ENCODE results near the gene CGNL1. TPM values are rescaled to one million over a fixed set of nuclear protein-coding genes. Genes with fewer than 3 reads are reported as not detected.

The CGNL1 gene
- total RNA-seq, 2 donors from 2014 or later, result 82.6 to 98.0 TPM

DNA sequence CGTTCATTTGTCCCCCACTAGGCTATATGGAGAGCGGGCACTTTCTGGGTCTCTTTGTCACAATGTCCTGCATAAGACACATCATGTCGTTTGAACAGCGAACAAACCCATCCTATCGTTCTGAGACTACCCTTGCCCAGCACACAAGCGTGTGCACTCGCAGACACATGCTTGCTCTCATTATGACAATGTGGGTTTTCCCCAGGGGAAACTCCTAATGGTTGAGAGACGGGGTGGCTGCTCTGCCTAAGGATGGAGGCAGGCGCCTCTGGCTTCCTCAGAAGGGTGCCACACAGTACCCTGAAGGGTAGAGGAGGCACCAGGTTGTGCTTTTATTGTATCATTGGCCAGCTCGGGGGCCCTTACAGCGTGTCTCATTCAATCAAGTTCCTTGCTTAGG lies 164.4 kb downstream of the CGNL1 start:
- Mint-ChIP-seq H3K4me1 (no peaks in the 10 kb centered on the region), H3K27ac (no peak overlapping the region), H3K36me3 (ENCODE audit: low read depth) (peaks cover 86% of the 10 kb centered on the region), H3K4me3 (no peak overlapping the region), H3K9me3 (no peaks in the 10 kb centered on the region), H3K27me3 (ENCODE audit: insufficient read depth) (no peaks in the 10 kb centered on the region)
- H3K27me3 ChIP-seq (ENCODE audit: control insufficient read depth, insufficient read depth, low read length, poor library complexity, severe bottlenecking), result no peaks in the 10 kb centered on the region
- no peak overlapping the region for H3K4me3 ChIP-seq (ENCODE audit: low read length)
- peaks cover 94% of the 10 kb centered on the region for H3K36me3 ChIP-seq (ENCODE audit: control insufficient read depth, insufficient read depth, low read length)
- TF ChIP-seq, protein P1, sequence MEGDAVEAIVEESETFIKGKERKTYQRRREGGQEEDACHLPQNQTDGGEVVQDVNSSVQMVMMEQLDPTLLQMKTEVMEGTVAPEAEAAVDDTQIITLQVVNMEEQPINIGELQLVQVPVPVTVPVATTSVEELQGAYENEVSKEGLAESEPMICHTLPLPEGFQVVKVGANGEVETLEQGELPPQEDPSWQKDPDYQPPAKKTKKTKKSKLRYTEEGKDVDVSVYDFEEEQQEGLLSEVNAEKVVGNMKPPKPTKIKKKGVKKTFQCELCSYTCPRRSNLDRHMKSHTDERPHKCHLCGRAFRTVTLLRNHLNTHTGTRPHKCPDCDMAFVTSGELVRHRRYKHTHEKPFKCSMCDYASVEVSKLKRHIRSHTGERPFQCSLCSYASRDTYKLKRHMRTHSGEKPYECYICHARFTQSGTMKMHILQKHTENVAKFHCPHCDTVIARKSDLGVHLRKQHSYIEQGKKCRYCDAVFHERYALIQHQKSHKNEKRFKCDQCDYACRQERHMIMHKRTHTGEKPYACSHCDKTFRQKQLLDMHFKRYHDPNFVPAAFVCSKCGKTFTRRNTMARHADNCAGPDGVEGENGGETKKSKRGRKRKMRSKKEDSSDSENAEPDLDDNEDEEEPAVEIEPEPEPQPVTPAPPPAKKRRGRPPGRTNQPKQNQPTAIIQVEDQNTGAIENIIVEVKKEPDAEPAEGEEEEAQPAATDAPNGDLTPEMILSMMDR (conservative IDR thresholded peaks at IDR 0.05), result no peak
- peaks cover 5% of the 10 kb centered on the region for H3K4me1 ChIP-seq (ENCODE audit: control insufficient read depth, insufficient read depth, low read length)
- no peak overlapping the region for H3K27ac ChIP-seq (ENCODE audit: low read depth, low read length)
- no peaks in the 10 kb centered on the region for H3K9me3 ChIP-seq (ENCODE audit: control insufficient read depth, low read length)
- 89 to 94% methylated on average over 11 of the region's 11 CpGs for WGBS, 2 experiments (ENCODE audit: insufficient coverage in 1 of 2, insufficient read length in 1 of 2)
- no peak for DNase-seq
- H3K9ac ChIP-seq (ENCODE audit: extremely low read depth, low read length, poor library complexity, severe bottlenecking), result no peak overlapping the region

DNA sequence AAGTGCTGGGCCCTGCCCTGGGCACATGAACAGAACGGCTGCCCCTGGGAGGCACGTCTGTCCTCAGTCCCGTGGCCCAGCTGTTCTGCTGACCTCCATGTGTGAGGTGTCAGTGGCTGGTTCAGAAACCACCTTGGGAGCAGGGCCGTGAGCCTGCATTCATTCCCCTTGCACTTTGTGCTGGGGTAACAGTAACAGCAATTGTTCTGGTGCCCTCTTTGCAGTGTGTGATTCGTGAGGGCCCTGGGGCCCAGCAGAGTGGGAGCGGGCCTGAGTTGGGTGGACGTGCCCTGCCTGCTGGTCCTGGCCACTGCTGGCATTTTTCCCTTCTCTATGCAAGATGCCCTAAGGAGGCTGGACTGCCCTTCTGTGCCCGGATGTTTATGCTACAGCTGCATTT lies 165.0 kb downstream of the CGNL1 start:
- H3K4me1 ChIP-seq (ENCODE audit: control insufficient read depth, insufficient read depth, low read length), result peaks cover 5% of the 10 kb centered on the region
- no peak overlapping the region for H3K27ac ChIP-seq (ENCODE audit: low read depth, low read length)
- H3K27me3 ChIP-seq (ENCODE audit: control insufficient read depth, insufficient read depth, low read length, poor library complexity, severe bottlenecking), result no peaks in the 10 kb centered on the region
- Mint-ChIP-seq H3K27ac (no peak overlapping the region), H3K9me3 (no peaks in the 10 kb centered on the region), H3K36me3 (ENCODE audit: low read depth) (peaks cover 86% of the 10 kb centered on the region), H3K4me1 (no peaks in the 10 kb centered on the region), H3K27me3 (ENCODE audit: insufficient read depth) (no peaks in the 10 kb centered on the region), H3K4me3 (no peak overlapping the region)
- TF ChIP-seq, protein P1 (conservative IDR thresholded peaks at IDR 0.05), result no peak
- DNase-seq, result no peak
- H3K9ac ChIP-seq (ENCODE audit: extremely low read depth, low read length, poor library complexity, severe bottlenecking), result no peak overlapping the region
- 93 to 96% methylated on average over 5 to 8 of the region's 8 CpGs for WGBS, 2 experiments (ENCODE audit: insufficient coverage in 1 of 2, insufficient read length in 1 of 2)
- no peak overlapping the region for H3K4me3 ChIP-seq (ENCODE audit: low read length)
- H3K36me3 ChIP-seq (ENCODE audit: control insufficient read depth, insufficient read depth, low read length), result peaks cover 94% of the 10 kb centered on the region
- no peaks in the 10 kb centered on the region for H3K9me3 ChIP-seq (ENCODE audit: control insufficient read depth, low read length)

DNA sequence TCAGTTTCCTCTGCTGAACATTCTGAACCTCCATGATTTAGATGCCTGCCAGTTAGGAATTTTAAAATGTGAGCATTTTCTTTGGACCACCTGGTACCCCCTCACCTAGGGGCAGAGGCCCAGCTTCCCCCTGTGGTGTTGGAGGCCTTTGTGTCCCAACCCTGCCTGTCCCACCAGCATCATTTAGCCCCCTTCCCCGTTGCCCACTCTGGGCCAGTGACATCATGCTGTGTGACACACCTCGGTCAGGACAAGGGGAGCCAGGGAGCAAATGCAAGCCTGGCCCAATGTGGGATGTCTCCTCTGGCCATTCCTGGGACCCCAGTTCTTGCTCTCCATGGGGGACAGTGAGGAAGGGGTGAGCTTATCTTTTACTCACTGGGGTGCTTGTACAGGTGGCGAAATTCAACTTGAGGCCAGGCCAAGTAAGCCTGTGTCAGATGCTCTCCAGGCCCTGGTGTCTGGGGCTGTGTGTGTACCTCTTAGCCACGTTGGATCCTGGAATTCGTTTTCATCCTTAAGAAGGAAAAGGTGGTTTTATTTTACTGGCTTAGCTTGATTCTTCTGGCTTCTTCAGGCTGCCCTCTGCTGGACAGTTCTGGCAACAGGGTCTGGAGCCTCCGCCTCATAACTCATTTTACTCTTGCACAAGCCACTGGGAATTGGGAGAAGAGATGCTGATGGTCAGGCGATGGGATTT lies 165.7 kb downstream of the CGNL1 start:
- DNase-seq, result peak; percentile 91
- Mint-ChIP-seq H3K27ac (no peak overlapping the region), H3K36me3 (ENCODE audit: low read depth) (peaks cover 88% of the 10 kb centered on the region), H3K27me3 (ENCODE audit: insufficient read depth) (no peaks in the 10 kb centered on the region), H3K9me3 (no peaks in the 10 kb centered on the region), H3K4me1 (no peaks in the 10 kb centered on the region), H3K4me3 (no peak overlapping the region)
- peaks cover 5% of the 10 kb centered on the region for H3K4me1 ChIP-seq (ENCODE audit: control insufficient read depth, insufficient read depth, low read length)
- WGBS, 2 experiments (ENCODE audit: insufficient coverage in 1 of 2, insufficient read length in 1 of 2), result 75% methylated on average over 2 to 7 of the region's 7 CpGs
- H3K9me3 ChIP-seq (ENCODE audit: control insufficient read depth, low read length), result no peaks in the 10 kb centered on the region
- no peak overlapping the region for H3K27ac ChIP-seq (ENCODE audit: low read depth, low read length)
- H3K4me3 ChIP-seq (ENCODE audit: low read length), result no peak overlapping the region
- H3K9ac ChIP-seq (ENCODE audit: extremely low read depth, low read length, poor library complexity, severe bottlenecking), result no peak overlapping the region
- H3K36me3 ChIP-seq (ENCODE audit: control insufficient read depth, insufficient read depth, low read length), result peaks cover 94% of the 10 kb centered on the region
- H3K27me3 ChIP-seq (ENCODE audit: control insufficient read depth, insufficient read depth, low read length, poor library complexity, severe bottlenecking), result no peaks in the 10 kb centered on the region
- TF ChIP-seq, protein P1 (conservative IDR thresholded peaks at IDR 0.05), result peak; percentile 86

Measured in endodermal cell (in vitro differentiated cells).